ENCODE measurements around the gene STXBP2. TPM values are rescaled to one million over a fixed set of nuclear protein-coding genes. Genes with fewer than 3 reads are reported as not detected.

Gene STXBP2
- total RNA-seq, 1 donor from 2014 or later = 64.3 TPM

DNA sequence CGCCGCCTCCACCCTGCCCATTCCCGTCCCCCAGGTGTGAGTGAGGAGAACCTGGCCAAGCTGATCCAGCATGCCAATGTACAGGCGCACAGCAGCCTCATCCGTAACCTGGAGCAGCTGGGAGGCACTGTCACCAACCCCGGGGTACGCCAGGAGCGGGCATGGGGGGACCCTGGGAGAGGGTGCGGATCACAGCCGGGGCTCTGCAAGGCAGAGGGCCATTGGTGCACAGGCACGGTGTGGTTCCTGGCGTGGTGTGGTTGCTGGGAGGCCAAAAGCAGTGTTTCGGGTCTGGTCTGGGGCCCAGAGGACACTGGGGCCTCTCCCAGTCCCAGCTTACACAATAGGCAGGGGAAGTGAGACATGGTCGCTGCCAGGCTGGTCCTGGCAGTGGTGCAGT is 8.3 kb downstream of the STXBP2 start:
- Histone ChIP-seq H3K4me1 (no peaks in the 10 kb centered on the region), H3K9me3 (no peaks in the 10 kb centered on the region), H3K36me3 (no peaks in the 10 kb centered on the region), H3K4me3 (no peak overlapping the region), H3K27ac (no peak overlapping the region), H3K27me3 (no peaks in the 10 kb centered on the region)
- TF ChIP-seq POLR2AphosphoS5 (IDR thresholded peaks at IDR 0.05; ENCODE audit: insufficient read depth in 1 of 2, low read depth in 1 of 2) = no peak
- no peak for DNase-seq (ENCODE audit: extremely low spot score in 2 of 2)
- intact Hi-C loops (cut with DNase I) = no loop called here

DNA sequence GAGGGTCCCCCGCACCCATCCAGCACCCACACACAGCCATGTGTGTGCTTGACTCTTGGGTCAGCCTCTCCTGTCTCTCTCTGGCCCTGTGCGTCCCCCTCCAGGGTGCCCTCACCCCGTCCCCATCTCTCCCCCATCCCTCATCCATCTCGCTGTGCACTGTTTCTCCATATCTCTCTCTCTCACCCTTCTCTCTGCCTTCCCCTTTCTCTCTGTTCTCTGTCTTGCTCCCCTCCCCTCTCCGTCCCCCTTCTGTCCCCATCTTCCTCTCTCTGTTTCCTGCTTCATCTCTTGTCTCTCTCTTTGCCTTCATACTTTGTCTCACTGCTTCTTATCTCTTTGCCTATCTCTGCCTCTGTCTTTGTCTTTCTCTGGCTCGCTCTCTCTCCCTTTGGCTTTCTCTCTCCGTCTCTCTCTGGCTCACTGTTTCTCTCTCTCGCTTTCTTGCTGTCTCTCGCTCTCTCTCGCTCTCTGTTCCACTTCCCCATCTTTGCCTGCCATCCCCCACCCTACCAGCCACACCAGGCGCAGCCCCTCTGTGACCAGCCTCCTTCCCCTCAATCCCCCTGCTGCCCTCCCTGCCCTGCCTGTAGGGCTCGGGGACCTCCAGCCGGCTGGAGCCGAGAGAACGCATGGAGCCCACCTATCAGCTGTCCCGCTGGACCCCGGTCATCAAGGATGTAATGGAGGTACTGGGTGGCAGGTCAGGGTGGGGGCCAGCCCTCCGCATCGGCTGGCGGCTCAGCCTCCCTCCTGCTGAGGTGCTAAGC is 8.9 kb downstream of the STXBP2 start:
- intact Hi-C loops (cut with DNase I) = no loop called here
- TF ChIP-seq POLR2AphosphoS5 (IDR thresholded peaks at IDR 0.05; ENCODE audit: insufficient read depth in 1 of 2, low read depth in 1 of 2) (no peak), POLR2A (IDR thresholded peaks at IDR 0.05) (no peak)
- TF ChIP-seq, protein P1, sequence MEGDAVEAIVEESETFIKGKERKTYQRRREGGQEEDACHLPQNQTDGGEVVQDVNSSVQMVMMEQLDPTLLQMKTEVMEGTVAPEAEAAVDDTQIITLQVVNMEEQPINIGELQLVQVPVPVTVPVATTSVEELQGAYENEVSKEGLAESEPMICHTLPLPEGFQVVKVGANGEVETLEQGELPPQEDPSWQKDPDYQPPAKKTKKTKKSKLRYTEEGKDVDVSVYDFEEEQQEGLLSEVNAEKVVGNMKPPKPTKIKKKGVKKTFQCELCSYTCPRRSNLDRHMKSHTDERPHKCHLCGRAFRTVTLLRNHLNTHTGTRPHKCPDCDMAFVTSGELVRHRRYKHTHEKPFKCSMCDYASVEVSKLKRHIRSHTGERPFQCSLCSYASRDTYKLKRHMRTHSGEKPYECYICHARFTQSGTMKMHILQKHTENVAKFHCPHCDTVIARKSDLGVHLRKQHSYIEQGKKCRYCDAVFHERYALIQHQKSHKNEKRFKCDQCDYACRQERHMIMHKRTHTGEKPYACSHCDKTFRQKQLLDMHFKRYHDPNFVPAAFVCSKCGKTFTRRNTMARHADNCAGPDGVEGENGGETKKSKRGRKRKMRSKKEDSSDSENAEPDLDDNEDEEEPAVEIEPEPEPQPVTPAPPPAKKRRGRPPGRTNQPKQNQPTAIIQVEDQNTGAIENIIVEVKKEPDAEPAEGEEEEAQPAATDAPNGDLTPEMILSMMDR (IDR thresholded peaks at IDR 0.05) = no peak
- Histone ChIP-seq H3K27ac (no peak overlapping the region), H3K4me1 (no peaks in the 10 kb centered on the region), H3K9me3 (no peaks in the 10 kb centered on the region), H3K4me3 (no peak overlapping the region), H3K36me3 (no peaks in the 10 kb centered on the region), H3K27me3 (no peaks in the 10 kb centered on the region)
- no peak for DNase-seq (ENCODE audit: extremely low spot score in 2 of 2)

DNA sequence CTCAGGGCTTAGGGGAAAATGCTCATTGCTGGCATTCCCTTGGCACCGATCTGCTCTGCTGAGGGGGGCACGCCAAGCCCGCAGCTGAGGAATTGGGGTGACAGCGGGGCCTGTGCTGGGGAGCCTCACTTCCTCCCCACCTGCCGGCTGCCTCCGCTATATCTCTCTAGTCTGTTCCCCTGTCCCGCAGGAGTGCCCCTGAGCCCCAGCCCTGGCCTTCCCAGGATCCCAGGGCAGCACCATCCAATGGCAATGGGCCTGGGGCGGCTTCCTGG is 9.5 kb downstream of the STXBP2 start:
- no peak for DNase-seq (ENCODE audit: extremely low spot score in 2 of 2)
- Histone ChIP-seq H3K4me3 (no peak overlapping the region), H3K27me3 (no peaks in the 10 kb centered on the region), H3K36me3 (no peaks in the 10 kb centered on the region), H3K27ac (no peak overlapping the region), H3K4me1 (no peaks in the 10 kb centered on the region), H3K9me3 (no peaks in the 10 kb centered on the region)
- no peak for TF ChIP-seq POLR2A (IDR thresholded peaks at IDR 0.05)
- TF ChIP-seq POLR2AphosphoS5 (IDR thresholded peaks at IDR 0.05; ENCODE audit: insufficient read depth in 1 of 2, low read depth in 1 of 2) = no peak
- TF ChIP-seq, protein P1 (IDR thresholded peaks at IDR 0.05) = no peak
- intact Hi-C loops (cut with DNase I) = no loop called here

DNA sequence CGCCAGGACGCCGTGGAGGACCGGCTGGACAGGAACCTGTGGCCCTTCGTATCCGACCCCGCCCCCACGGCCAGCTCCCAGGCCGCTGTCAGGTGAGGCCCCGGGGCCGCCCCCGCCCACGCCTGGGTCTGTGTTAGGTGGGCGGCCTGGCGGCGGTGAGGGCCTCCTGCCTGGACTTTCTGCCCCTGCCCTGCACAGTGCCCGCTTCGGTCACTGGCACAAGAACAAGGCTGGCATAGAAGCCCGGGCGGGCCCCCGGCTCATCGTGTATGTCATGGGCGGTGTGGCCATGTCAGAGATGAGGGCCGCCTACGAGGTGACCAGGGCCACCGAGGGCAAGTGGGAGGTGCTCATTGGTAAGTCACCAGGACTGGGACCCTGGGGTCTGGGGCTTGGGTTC is 10.2 kb downstream of the STXBP2 start:
- Histone ChIP-seq H3K27me3 (no peaks in the 10 kb centered on the region), H3K27ac (no peak overlapping the region), H3K36me3 (no peaks in the 10 kb centered on the region), H3K4me3 (no peak overlapping the region), H3K9me3 (no peaks in the 10 kb centered on the region), H3K4me1 (peaks cover under 1% of the 10 kb centered on the region)
- DNase-seq (ENCODE audit: extremely low spot score in 2 of 2) = no peak
- TF ChIP-seq POLR2A (IDR thresholded peaks at IDR 0.05) (no peak), POLR2AphosphoS5 (IDR thresholded peaks at IDR 0.05; ENCODE audit: insufficient read depth in 1 of 2, low read depth in 1 of 2) (no peak)
- TF ChIP-seq, protein P1 (IDR thresholded peaks at IDR 0.05) = no peak
- intact Hi-C loops (cut with DNase I) = no loop called here

DNA sequence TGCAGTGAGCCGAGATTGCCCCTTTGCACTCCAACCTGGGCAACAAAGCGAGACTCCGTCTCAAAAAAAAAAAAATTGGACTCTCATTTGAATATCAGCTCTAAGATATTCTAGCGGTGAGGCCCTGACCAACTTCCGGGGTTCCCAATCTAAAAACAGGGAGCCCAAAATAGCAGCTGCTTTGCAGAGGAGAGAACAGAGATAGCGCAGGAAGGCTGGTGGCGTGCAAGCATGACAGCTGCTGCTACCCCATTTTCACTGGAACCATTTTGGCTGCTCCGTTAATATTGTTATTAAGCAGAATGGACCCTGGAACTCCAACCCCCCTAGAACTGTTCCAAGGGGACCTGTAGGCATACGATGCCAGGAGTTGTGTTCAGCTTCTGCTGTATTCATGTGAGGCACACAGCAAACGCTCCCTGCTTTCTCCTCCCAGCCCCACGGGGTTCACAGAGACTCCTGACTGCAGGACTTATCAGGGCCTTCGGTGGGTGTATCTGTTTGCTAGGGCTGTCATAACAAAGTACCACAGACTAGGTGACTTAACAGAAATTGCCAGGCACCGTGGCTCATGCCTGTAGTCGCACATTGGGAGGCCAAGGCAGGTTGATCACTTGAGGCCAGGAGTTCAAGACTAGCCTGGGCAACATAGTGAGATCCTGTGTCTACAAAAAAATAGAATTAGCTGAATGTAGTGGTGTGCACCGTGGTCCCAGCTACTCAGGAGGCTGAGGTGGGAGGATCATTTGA is 11.5 kb downstream of the STXBP2 start:
- no peaks in the 10 kb centered on the region for H3K27me3 ChIP-seq
- intact Hi-C loops (cut with DNase I) = no loop called here
- no peaks in the 10 kb centered on the region for H3K9me3 ChIP-seq
- TF ChIP-seq POLR2AphosphoS5 (IDR thresholded peaks at IDR 0.05; ENCODE audit: insufficient read depth in 1 of 2, low read depth in 1 of 2) (no peak), POLR2A (IDR thresholded peaks at IDR 0.05) (no peak)
- TF ChIP-seq, protein P1 (IDR thresholded peaks at IDR 0.05) = no peak
- no peak overlapping the region for H3K27ac ChIP-seq
- no peak overlapping the region for H3K4me3 ChIP-seq
- DNase-seq (ENCODE audit: extremely low spot score in 2 of 2) = no peak
- peaks cover 4% of the 10 kb centered on the region for H3K4me1 ChIP-seq
- no peaks in the 10 kb centered on the region for H3K36me3 ChIP-seq
